HepG2 (cell line): ENCODE measurements around the gene ZC3H12A. TPM values are rescaled to one million over a fixed set of nuclear protein-coding genes. Genes with fewer than 3 reads are reported as not detected.

Experiments used
- ETV5 ChIP-seq: IDR thresholded peaks from 2 replicates; pipeline ENCODE4 v1.6.1; 2018; ENCODE audit warnings: missing biosample characterization, missing genetic modification reagents, inconsistent platforms, borderline replicate concordance
- HOXA7 ChIP-seq: sonication (generic); formaldehyde crosslinking; IDR thresholded peaks from 2 replicates; pipeline ENCODE4 v1.8.1; 2022; ENCODE audit warnings: mild to moderate bottlenecking, missing genetic modification reagents, moderate library complexity
- MAF1 ChIP-seq: sonication (generic); formaldehyde crosslinking; IDR thresholded peaks from 2 replicates; pipeline ENCODE4 v1.5.0; 2020; ENCODE audit warnings: missing genetic modification reagents, borderline replicate concordance
- NFE2L1 ChIP-seq: sonication (generic); formaldehyde crosslinking; IDR thresholded peaks from 2 replicates; pipeline ENCODE4 v1.4.0; 2020; ENCODE audit warnings: missing genetic modification reagents, mild to moderate bottlenecking, borderline replicate concordance
- PTBP1 ChIP-seq: fragments of 200-400 bp; formaldehyde crosslinking; IDR thresholded peaks from 2 replicates; pipeline ENCODE4 v1.6.1; 2018; ENCODE audit warnings: low read length, low read depth; ENCODE audit not compliant: poor library complexity, severe bottlenecking
- SPEN ChIP-seq: sonication (generic); formaldehyde crosslinking; IDR thresholded peaks from 2 replicates; pipeline ENCODE4 v1.5.1; 2020; ENCODE audit warnings: low read depth, mild to moderate bottlenecking, missing genetic modification reagents
- ZFY ChIP-seq: sonication (generic); formaldehyde crosslinking; IDR thresholded peaks from 2 replicates; pipeline ENCODE4 v1.4.0; 2020; ENCODE audit warnings: missing genetic modification reagents
- ZMYM4 ChIP-seq: sonication (generic); formaldehyde crosslinking; IDR thresholded peaks from 2 replicates; pipeline ENCODE4 v1.8.1; 2023; ENCODE audit warnings: mild to moderate bottlenecking, missing genetic modification reagents
- ZNF451 ChIP-seq: sonication (generic); formaldehyde crosslinking; IDR thresholded peaks from 2 replicates; pipeline ENCODE4 v1.5.0; 2020; ENCODE audit warnings: mild to moderate bottlenecking, missing genetic modification reagents
- ZNF607 ChIP-seq: sonication (generic); formaldehyde crosslinking; IDR thresholded peaks from 2 replicates; pipeline ENCODE4 v1.5.1; 2020; ENCODE audit warnings: missing genetic modification reagents, mild to moderate bottlenecking, borderline replicate concordance
- ZSCAN29 ChIP-seq: sonication (generic); formaldehyde crosslinking; conservative IDR thresholded peaks from 2 replicates; pipeline ENCODE4 v1.4.0; 2020; ENCODE audit warnings: mild to moderate bottlenecking, missing genetic modification reagents
- polyA plus RNA-seq, 8 experiments: library from polyadenylated mRNA; depleted of rRNA in 3 of 8; stranded (reverse) in 7 of 8; unstranded in 1 of 8; fragments of >200 nt; fragmentation: Illumina TruSeq in 4 of 8; extraction: Trizol in 4 of 8; gene quantifications; 2 replicates each; pipeline versions ENCODE4 v1.2.1 to v1.2.3, GENCODE V29; 2011 to 2016; ENCODE audit warnings: low read depth in 4 of 8, missing spikeins in 1 of 8, mixed read lengths in 1 of 8; ENCODE audit not compliant: insufficient read depth in 1 of 8
- total RNA-seq, 5 experiments: library from RNA; depleted of rRNA; stranded (reverse); fragments of >200 nt; fragmentation: Illumina TruSeq; extraction: Trizol; gene quantifications; 2 replicates each; pipeline ENCODE4 v1.2.3, GENCODE V29; 2016; ENCODE audit warnings: low read depth in 1 of 5
- TF ChIP-seq, protein P1 (sequence below): sonication (generic); formaldehyde crosslinking; IDR thresholded peaks from 2 replicates; pipeline ENCODE4 v1.9.0; 2022; ENCODE audit warnings: missing genetic modification reagents, mild to moderate bottlenecking, borderline replicate concordance
- TF ChIP-seq, protein P2 (sequence below): sonication (generic); formaldehyde crosslinking; IDR thresholded peaks from 2 replicates; pipeline ENCODE4 v1.4.0; 2020; ENCODE audit warnings: missing genetic modification reagents
- TF ChIP-seq, protein P3 (sequence below): sonication (generic); formaldehyde crosslinking; IDR thresholded peaks from 2 replicates; pipeline ENCODE4 v1.8.0; 2022; ENCODE audit warnings: low read depth, missing genetic modification reagents
- TF ChIP-seq, protein P4 (sequence below): sonication (generic); formaldehyde crosslinking; IDR thresholded peaks from 2 replicates; pipeline ENCODE4 v1.5.1; 2020; ENCODE audit warnings: missing genetic modification reagents, mild to moderate bottlenecking, borderline replicate concordance
- TF ChIP-seq, protein P5 (sequence below): sonication (generic); formaldehyde crosslinking; IDR thresholded peaks from 2 replicates; pipeline ENCODE4 v1.5.0; 2020; ENCODE audit warnings: missing genetic modification reagents, mild to moderate bottlenecking, borderline replicate concordance
- TF ChIP-seq, protein P6 (sequence below): sonication (generic); formaldehyde crosslinking; IDR thresholded peaks from 2 replicates; pipeline ENCODE4 v1.5.0; 2020; ENCODE audit warnings: missing genetic modification reagents

The ZC3H12A gene
- total and polyA plus RNA-seq, 2 of the 13 experiments (the other 11 are each of a cell fraction or from before 2014, with no cell fraction given) = 6.8 to 13.3 TPM

DNA sequence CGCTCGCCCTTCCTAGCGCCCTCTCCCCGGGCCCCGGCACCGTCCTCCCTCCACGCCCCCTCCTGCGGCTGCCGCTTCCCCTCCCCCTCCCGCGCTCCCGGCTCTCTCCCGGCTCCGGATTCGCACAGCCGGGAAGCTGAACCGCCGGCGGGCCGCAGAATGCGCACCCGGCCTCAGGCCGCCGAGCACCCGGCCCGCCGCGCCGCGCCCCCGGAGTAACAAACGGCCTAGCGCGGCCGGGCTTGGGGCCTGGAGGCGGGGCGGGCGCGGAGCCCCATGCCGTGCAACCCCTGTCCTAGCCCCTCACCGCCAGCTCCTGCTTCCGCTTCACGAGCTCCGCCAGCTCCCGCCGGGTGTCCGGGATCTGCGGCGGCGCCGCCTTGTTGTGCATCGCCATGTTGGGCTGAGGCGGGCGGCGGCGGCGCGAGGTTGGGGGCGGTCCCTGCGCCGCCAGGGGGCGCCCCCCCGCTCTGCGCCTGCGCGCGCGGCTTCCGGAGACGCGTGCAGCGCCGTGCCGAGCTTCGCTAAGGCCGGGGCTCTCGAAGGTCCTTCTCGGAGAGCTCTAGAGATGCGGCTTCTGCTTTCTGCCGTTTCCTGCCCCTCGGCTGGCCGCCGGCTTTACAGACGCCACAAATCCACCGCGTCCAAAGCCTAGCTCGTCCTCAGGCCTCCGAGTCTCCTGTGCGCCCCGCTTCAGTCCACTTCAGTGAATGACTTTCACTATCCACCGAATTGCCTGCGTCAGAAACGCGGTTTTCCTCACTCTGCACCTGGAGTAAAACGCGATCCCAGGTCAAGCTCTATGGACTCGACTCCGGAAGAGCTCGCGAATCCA is 40.2 kb downstream of the ZC3H12A start, which contains the start of gene MEAF6 (continued):
- TF ChIP-seq, protein P1, sequence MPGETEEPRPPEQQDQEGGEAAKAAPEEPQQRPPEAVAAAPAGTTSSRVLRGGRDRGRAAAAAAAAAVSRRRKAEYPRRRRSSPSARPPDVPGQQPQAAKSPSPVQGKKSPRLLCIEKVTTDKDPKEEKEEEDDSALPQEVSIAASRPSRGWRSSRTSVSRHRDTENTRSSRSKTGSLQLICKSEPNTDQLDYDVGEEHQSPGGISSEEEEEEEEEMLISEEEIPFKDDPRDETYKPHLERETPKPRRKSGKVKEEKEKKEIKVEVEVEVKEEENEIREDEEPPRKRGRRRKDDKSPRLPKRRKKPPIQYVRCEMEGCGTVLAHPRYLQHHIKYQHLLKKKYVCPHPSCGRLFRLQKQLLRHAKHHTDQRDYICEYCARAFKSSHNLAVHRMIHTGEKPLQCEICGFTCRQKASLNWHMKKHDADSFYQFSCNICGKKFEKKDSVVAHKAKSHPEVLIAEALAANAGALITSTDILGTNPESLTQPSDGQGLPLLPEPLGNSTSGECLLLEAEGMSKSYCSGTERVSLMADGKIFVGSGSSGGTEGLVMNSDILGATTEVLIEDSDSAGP (CRISPR knock-in tag) = peak; percentile 83
- TF ChIP-seq, protein P2, sequence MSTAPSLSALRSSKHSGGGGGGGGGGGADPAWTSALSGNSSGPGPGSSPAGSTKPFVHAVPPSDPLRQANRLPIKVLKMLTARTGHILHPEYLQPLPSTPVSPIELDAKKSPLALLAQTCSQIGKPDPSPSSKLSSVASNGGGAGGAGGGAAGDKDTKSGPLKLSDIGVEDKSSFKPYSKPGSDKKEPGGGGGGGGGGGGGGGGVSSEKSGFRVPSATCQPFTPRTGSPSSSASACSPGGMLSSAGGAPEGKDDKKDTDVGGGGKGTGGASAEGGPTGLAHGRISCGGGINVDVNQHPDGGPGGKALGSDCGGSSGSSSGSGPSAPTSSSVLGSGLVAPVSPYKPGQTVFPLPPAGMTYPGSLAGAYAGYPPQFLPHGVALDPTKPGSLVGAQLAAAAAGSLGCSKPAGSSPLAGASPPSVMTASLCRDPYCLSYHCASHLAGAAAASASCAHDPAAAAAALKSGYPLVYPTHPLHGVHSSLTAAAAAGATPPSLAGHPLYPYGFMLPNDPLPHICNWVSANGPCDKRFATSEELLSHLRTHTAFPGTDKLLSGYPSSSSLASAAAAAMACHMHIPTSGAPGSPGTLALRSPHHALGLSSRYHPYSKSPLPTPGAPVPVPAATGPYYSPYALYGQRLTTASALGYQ (CRISPR knock-in tag) = peak; percentile 90; the same call in 1 of the 2 replicates
- TF ChIP-seq PTBP1 (no peak), HOXA7 (CRISPR knock-in tag) (no peak), ETV5 (CRISPR knock-in tag) (peak; percentile 76; the same call in 1 of the 2 replicates), ZNF607 (CRISPR knock-in tag) (peak; percentile 69; the same call in 1 of the 2 replicates), ZMYM4 (peak; percentile 84), ZFY (CRISPR knock-in tag) (peak; percentile 77), SPEN (CRISPR knock-in tag) (peak; percentile 75), ZSCAN29 (CRISPR knock-in tag) (0 out of 2 replicates have a peak, but pooled peaks have one; percentile 85), ZNF451 (CRISPR knock-in tag) (peak; percentile 72), MAF1 (peak; percentile 90; the same call in 1 of the 2 replicates), NFE2L1 (no peak)
- TF ChIP-seq, protein P3, sequence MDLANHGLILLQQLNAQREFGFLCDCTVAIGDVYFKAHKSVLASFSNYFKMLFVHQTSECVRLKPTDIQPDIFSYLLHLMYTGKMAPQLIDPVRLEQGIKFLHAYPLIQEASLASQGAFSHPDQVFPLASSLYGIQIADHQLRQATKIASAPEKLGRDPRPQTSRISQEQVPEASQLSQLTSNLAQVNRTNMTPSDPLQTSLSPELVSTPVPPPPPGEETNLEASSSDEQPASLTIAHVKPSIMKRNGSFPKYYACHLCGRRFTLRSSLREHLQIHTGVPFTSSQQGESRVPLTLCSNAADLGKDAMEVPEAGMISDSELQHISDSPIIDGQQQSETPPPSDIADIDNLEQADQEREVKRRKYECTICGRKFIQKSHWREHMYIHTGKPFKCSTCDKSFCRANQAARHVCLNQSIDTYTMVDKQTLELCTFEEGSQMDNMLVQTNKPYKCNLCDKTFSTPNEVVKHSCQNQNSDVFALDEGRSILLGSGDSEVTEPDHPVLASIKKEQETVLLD (CRISPR knock-in tag) = no peak; the same call in none of the 2 replicates
- TF ChIP-seq, protein P4, sequence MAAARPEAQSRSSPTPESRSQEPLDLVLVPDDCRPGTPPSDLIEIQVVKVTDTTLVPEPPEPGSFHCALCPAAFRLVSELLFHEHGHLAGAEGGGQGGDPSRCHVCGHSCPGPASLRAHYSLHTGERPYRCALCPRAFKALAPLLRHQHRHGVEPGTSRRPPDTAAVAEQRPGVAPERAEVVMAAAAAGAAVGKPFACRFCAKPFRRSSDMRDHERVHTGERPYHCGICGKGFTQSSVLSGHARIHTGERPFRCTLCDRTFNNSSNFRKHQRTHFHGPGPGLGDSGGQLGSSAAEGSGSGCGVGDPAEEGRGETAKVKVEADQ (CRISPR knock-in tag) = peak; percentile 56; the same call in 1 of the 2 replicates
- TF ChIP-seq, protein P5, sequence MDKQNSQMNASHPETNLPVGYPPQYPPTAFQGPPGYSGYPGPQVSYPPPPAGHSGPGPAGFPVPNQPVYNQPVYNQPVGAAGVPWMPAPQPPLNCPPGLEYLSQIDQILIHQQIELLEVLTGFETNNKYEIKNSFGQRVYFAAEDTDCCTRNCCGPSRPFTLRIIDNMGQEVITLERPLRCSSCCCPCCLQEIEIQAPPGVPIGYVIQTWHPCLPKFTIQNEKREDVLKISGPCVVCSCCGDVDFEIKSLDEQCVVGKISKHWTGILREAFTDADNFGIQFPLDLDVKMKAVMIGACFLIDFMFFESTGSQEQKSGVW (CRISPR knock-in tag) = no peak
- TF ChIP-seq, protein P6, sequence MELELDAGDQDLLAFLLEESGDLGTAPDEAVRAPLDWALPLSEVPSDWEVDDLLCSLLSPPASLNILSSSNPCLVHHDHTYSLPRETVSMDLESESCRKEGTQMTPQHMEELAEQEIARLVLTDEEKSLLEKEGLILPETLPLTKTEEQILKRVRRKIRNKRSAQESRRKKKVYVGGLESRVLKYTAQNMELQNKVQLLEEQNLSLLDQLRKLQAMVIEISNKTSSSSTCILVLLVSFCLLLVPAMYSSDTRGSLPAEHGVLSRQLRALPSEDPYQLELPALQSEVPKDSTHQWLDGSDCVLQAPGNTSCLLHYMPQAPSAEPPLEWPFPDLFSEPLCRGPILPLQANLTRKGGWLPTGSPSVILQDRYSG (CRISPR knock-in tag) = peak; percentile 95
